Stimulated activated CD4-positive, alpha-beta T cell treated with anti-CD3 and anti-CD28 coated beads, Interleukin-15, amount 100 ng/mL, for 24 hours (primary cell): ENCODE data around the gene INHBB.
"Not testable (repeated sequence)": the region's sequence is repeated elsewhere in the genome, so short reads cannot be mapped to it uniquely, and the experiment has no call there.

ENCODE experiments used
- DNase-seq: peaks from one replicate; pipeline ENCODE4 v3.0.0-alpha.2; 2020

The INHBB gene

GRCh38 chr2:120383631-120384340, 37.9 kb downstream of the INHBB start:
- no peak for DNase-seq

- no peak for DNase-seq
Measured at GRCh38 chr2:120384486-120385354, 38.8 kb downstream of the INHBB start.

- no peak for DNase-seq
Measured at GRCh38 chr2:120385355-120386127, 39.6 kb downstream of the INHBB start.

- no peak for DNase-seq
Measured at GRCh38 chr2:120388222-120389035, 42.5 kb downstream of the INHBB start.

GRCh38 chr2:120389036-120389391, 43.1 kb downstream of the INHBB start:
- no peak for DNase-seq

GRCh38 chr2:120390381-120391055, 44.6 kb downstream of the INHBB start:
- DNase-seq, result no peak

GRCh38 chr2:120391382-120391781, 45.4 kb downstream of the INHBB start:
- not testable (repeated sequence) for DNase-seq

GRCh38 chr2:120391911-120392665, 46.2 kb downstream of the INHBB start:
- no peak for DNase-seq

- DNase-seq, result no peak
Measured at GRCh38 chr2:120392923-120393322, 47.0 kb downstream of the INHBB start.

GRCh38 chr2:120393456-120393855, 47.5 kb downstream of the INHBB start:
- no peak for DNase-seq

- DNase-seq, result no peak
Measured at GRCh38 chr2:120394764-120395163, 48.8 kb downstream of the INHBB start.

GRCh38 chr2:120395221-120396012, 49.5 kb downstream of the INHBB start:
- no peak for DNase-seq

GRCh38 chr2:120396013-120396860, 50.3 kb downstream of the INHBB start:
- DNase-seq, result no peak

GRCh38 chr2:120396861-120397811, 51.2 kb downstream of the INHBB start:
- DNase-seq, result no peak

- no peak for DNase-seq
Measured at GRCh38 chr2:120398051-120398995, 52.4 kb downstream of the INHBB start.

- DNase-seq, result no peak
Measured at GRCh38 chr2:120398996-120399888, 53.3 kb downstream of the INHBB start.
